HT1080 (cell line): ENCODE measurements around the gene ALKBH8. TPM values are rescaled to one million over a fixed set of nuclear protein-coding genes. Genes with fewer than 3 reads are reported as not detected.
"Not testable (repeated sequence)": the region's sequence is repeated elsewhere in the genome, so short reads cannot be mapped to it uniquely, and the experiment has no call there.

ENCODE experiments used
- DNase-seq: peaks from one replicate; pipeline ENCODE4 v3.0.0-alpha.2; 2015; ENCODE audit warnings: low read depth
- total RNA-seq: library from RNA; depleted of rRNA; stranded (reverse); fragments of >200 nt; shearing (Covaris generic); gene quantifications from 2 replicates; pipeline ENCODE4 v1.2.3, GENCODE V29; 2014

Gene ALKBH8
- total RNA-seq, 1 experiment from 2014 or later, result 16.0 TPM

GRCh38 chr11:107508201-107508857 is 57.2 kb downstream of the ALKBH8 start:
- DNase-seq, result no peak

GRCh38 chr11:107505647-107506225 is 59.8 kb downstream of the ALKBH8 start:
- DNase-seq, result no peak

- DNase-seq, result no peak
These were observed 60.6 kb downstream of the ALKBH8 start for GRCh38 chr11:107504981-107505380.

GRCh38 chr11:107501713-107502112 is 63.8 kb downstream of the ALKBH8 start:
- DNase-seq, result no peak

GRCh38 chr11:107497371-107497770 is 68.2 kb downstream of the ALKBH8 start:
- DNase-seq, result not testable (repeated sequence)

GRCh38 chr11:107496011-107496410 is 69.5 kb downstream of the ALKBH8 start:
- DNase-seq, result peak; percentile 9

GRCh38 chr11:107494055-107494454 is 71.5 kb downstream of the ALKBH8 start:
- DNase-seq, result no peak

- DNase-seq, result peak; percentile 88
These were observed 72.4 kb downstream of the ALKBH8 start for GRCh38 chr11:107493117-107493516.

- no peak for DNase-seq
These were observed 74.7 kb downstream of the ALKBH8 start for GRCh38 chr11:107490836-107491235.

GRCh38 chr11:107482234-107482633 is 83.3 kb downstream of the ALKBH8 start:
- DNase-seq, result no peak

- no peak for DNase-seq
These were observed 86.6 kb downstream of the ALKBH8 start for GRCh38 chr11:107478922-107479321.

GRCh38 chr11:107477820-107478219 is 87.7 kb downstream of the ALKBH8 start:
- DNase-seq, result no peak

GRCh38 chr11:107473792-107474191 is 91.7 kb downstream of the ALKBH8 start:
- no peak for DNase-seq

GRCh38 chr11:107472966-107473365 is 92.6 kb downstream of the ALKBH8 start:
- DNase-seq, result no peak

GRCh38 chr11:107468596-107468995 is 96.9 kb downstream of the ALKBH8 start:
- peak; percentile 25 for DNase-seq

GRCh38 chr11:107467696-107468095 is 97.8 kb downstream of the ALKBH8 start:
- DNase-seq, result no peak

GRCh38 chr11:107466275-107466866 is 99.2 kb downstream of the ALKBH8 start:
- DNase-seq, result not testable (repeated sequence)

- DNase-seq, result peak; percentile 92
These were observed 107.8 kb downstream of the ALKBH8 start, which contains the start of gene CWF19L2 for GRCh38 chr11:107457558-107458271. CWF19L2 (minus strand) TSS chr11:107457825; CDS start chr11:107457816, 9 bp downstream.

- DNase-seq, result no peak
These were observed 108.4 kb downstream of the ALKBH8 start for GRCh38 chr11:107457205-107457557.

- DNase-seq, result no peak
These were observed 111.8 kb downstream of the ALKBH8 start for GRCh38 chr11:107453594-107454286.
